Activated naive CD4-positive, alpha-beta T cell treated with anti-CD3 and anti-CD28 coated beads, Interleukin-2, amount 10 ng/mL, durations not matched to agents 7 days and 5 days (primary cell): ENCODE data around the gene G6PC1.
"Not testable (repeated sequence)": the region's sequence is repeated elsewhere in the genome, so short reads cannot be mapped to it uniquely, and the experiment has no call there.

Source experiments
- CTCF ChIA-PET: fragments of 350-600 bp; sonication (Branson Sonifier 250); formaldehyde crosslinking; loops from one replicate; lab custom pipeline; 2021; ENCODE audit warnings: antibody characterized with exemption; lab: Charles Lee
- DNase-seq: peaks from one replicate; pipeline ENCODE4 v3.0.0-alpha.2; 2020
- H3K27ac Mint-ChIP-seq: one replicate; pipeline ENCODE4 v1.8.0; 2021; ENCODE audit warnings: mild to moderate bottlenecking, moderate library complexity, mixed read lengths
- H3K27me3 Mint-ChIP-seq: one replicate; pipeline ENCODE4 v1.8.0; 2021; ENCODE audit warnings: mild to moderate bottlenecking, mixed read lengths
- H3K36me3 Mint-ChIP-seq: one replicate; pipeline ENCODE4 v1.8.0; 2021; ENCODE audit warnings: mixed read lengths
- H3K4me1 Mint-ChIP-seq: one replicate; pipeline ENCODE4 v1.8.0; 2021; ENCODE audit warnings: mixed read lengths
- H3K4me3 Mint-ChIP-seq: one replicate; pipeline ENCODE4 v1.8.0; 2021; ENCODE audit warnings: mild to moderate bottlenecking, moderate library complexity, mixed read lengths
- H3K9me3 Mint-ChIP-seq: one replicate; pipeline ENCODE4 v1.8.0; 2021; ENCODE audit warnings: mixed read lengths

G6PC1 gene

GRCh38 chr17:42906772-42907446 lies 6.3 kb downstream of the G6PC1 start:
- Mint-ChIP-seq H3K27me3 (peaks cover 20% of the 10 kb centered on the region), H3K4me3 (no peak overlapping the region), H3K4me1 (no peaks in the 10 kb centered on the region), H3K27ac (no peak overlapping the region), H3K36me3 (no peaks in the 10 kb centered on the region), H3K9me3 (no peaks in the 10 kb centered on the region)
- no peak for DNase-seq
- CTCF ChIA-PET = no interaction called here

GRCh38 chr17:42908872-42909700 lies 8.5 kb downstream of the G6PC1 start:
- CTCF ChIA-PET = no interaction called here
- H3K27me3 Mint-ChIP-seq = peaks cover 25% of the 10 kb centered on the region
- no peaks in the 10 kb centered on the region for H3K36me3 Mint-ChIP-seq
- no peak overlapping the region for H3K27ac Mint-ChIP-seq
- DNase-seq = no peak
- H3K4me3 Mint-ChIP-seq = no peak overlapping the region
- no peaks in the 10 kb centered on the region for H3K9me3 Mint-ChIP-seq
- H3K4me1 Mint-ChIP-seq = no peaks in the 10 kb centered on the region

GRCh38 chr17:42913522-42913921 lies 12.9 kb downstream of the G6PC1 start:
- DNase-seq = no peak
- no peaks in the 10 kb centered on the region for H3K36me3 Mint-ChIP-seq
- H3K27ac Mint-ChIP-seq = no peak overlapping the region
- CTCF ChIA-PET = interaction anchor here (0.9 kb wide), 1 partner anchor 9 kb away, joined by 4 read pairs; no protein-coding TSS in a partner anchor
- no peaks in the 10 kb centered on the region for H3K4me1 Mint-ChIP-seq
- peaks cover 23% of the 10 kb centered on the region for H3K27me3 Mint-ChIP-seq
- no peaks in the 10 kb centered on the region for H3K9me3 Mint-ChIP-seq
- no peak overlapping the region for H3K4me3 Mint-ChIP-seq

GRCh38 chr17:42913981-42914617 lies 13.5 kb downstream of the G6PC1 start:
- H3K27me3 Mint-ChIP-seq = peaks cover 24% of the 10 kb centered on the region
- no peaks in the 10 kb centered on the region for H3K9me3 Mint-ChIP-seq
- DNase-seq = no peak
- no peak overlapping the region for H3K27ac Mint-ChIP-seq
- no peaks in the 10 kb centered on the region for H3K36me3 Mint-ChIP-seq
- no peaks in the 10 kb centered on the region for H3K4me1 Mint-ChIP-seq
- CTCF ChIA-PET = interaction anchor here (0.9 kb wide), 1 partner anchor 9 kb away, joined by 4 read pairs; no protein-coding TSS in a partner anchor
- H3K4me3 Mint-ChIP-seq = no peak overlapping the region

GRCh38 chr17:42915288-42915687 lies 14.7 kb downstream of the G6PC1 start:
- H3K4me1 Mint-ChIP-seq, CTCF ChIA-PET, H3K4me3 Mint-ChIP-seq, H3K9me3 Mint-ChIP-seq, H3K36me3 Mint-ChIP-seq, H3K27ac Mint-ChIP-seq, DNase-seq: not testable (repeated sequence)
- peaks cover 36% of the 10 kb centered on the region for H3K27me3 Mint-ChIP-seq

GRCh38 chr17:42916388-42917235 lies 16.0 kb downstream of the G6PC1 start:
- H3K4me1 Mint-ChIP-seq, H3K9me3 Mint-ChIP-seq, DNase-seq, CTCF ChIA-PET, H3K36me3 Mint-ChIP-seq, H3K27ac Mint-ChIP-seq, H3K4me3 Mint-ChIP-seq: not testable (repeated sequence)
- peaks cover 37% of the 10 kb centered on the region for H3K27me3 Mint-ChIP-seq

GRCh38 chr17:42917236-42917603 lies 16.6 kb downstream of the G6PC1 start:
- H3K36me3 Mint-ChIP-seq = no peaks in the 10 kb centered on the region
- CTCF ChIA-PET = interaction anchor here (1.7 kb wide), 1 partner anchor 11 kb away, joined by 6 read pairs; no protein-coding TSS in a partner anchor

GRCh38 chr17:42918902-42919521 lies 18.4 kb downstream of the G6PC1 start:
- no peak overlapping the region for H3K27ac Mint-ChIP-seq
- no peak overlapping the region for H3K4me3 Mint-ChIP-seq
- CTCF ChIA-PET = interaction anchor here (1.7 kb wide), 2 partner anchors 9 to 10 kb away, joined by 6 read pairs; no protein-coding TSS in a partner anchor
- peaks cover 32% of the 10 kb centered on the region for H3K27me3 Mint-ChIP-seq
- no peaks in the 10 kb centered on the region for H3K4me1 Mint-ChIP-seq
- no peaks in the 10 kb centered on the region for H3K36me3 Mint-ChIP-seq
- no peaks in the 10 kb centered on the region for H3K9me3 Mint-ChIP-seq
- DNase-seq = no peak

More at GRCh38 chr17:42917236-42917603, 16.6 kb downstream of the G6PC1 start:
- Mint-ChIP-seq H3K27ac (no peak overlapping the region), H3K4me3 (no peak overlapping the region), H3K4me1 (no peaks in the 10 kb centered on the region), H3K9me3 (no peaks in the 10 kb centered on the region), H3K27me3 (peaks cover 41% of the 10 kb centered on the region)
- no peak for DNase-seq

- H3K9me3 Mint-ChIP-seq, H3K27ac Mint-ChIP-seq, H3K36me3 Mint-ChIP-seq, DNase-seq, H3K4me3 Mint-ChIP-seq, H3K4me1 Mint-ChIP-seq: not testable (repeated sequence)
- peaks cover 32% of the 10 kb centered on the region for H3K27me3 Mint-ChIP-seq
- CTCF ChIA-PET = interaction anchor here (1.7 kb wide), 1 partner anchor 9 kb away, joined by 6 read pairs; no protein-coding TSS in a partner anchor
Measured at GRCh38 chr17:42919522-42920077, 19.0 kb downstream of the G6PC1 start.

GRCh38 chr17:42920106-42920900 lies 19.7 kb downstream of the G6PC1 start:
- Mint-ChIP-seq H3K4me3 (no peak overlapping the region), H3K9me3 (no peaks in the 10 kb centered on the region), H3K27ac (no peak overlapping the region), H3K36me3 (no peaks in the 10 kb centered on the region), H3K27me3 (peaks cover 36% of the 10 kb centered on the region), H3K4me1 (no peaks in the 10 kb centered on the region)
- no peak for DNase-seq
- CTCF ChIA-PET = interaction anchor here (1.7 kb wide), 1 partner anchor 8 kb away, joined by 6 read pairs; no protein-coding TSS in a partner anchor

GRCh38 chr17:42920922-42921321 lies 20.3 kb downstream of the G6PC1 start:
- no peak for DNase-seq
- Mint-ChIP-seq H3K9me3 (no peaks in the 10 kb centered on the region), H3K4me3 (no peak overlapping the region), H3K36me3 (no peaks in the 10 kb centered on the region), H3K4me1 (no peaks in the 10 kb centered on the region), H3K27ac (no peak overlapping the region), H3K27me3 (peaks cover 36% of the 10 kb centered on the region)
- CTCF ChIA-PET = interaction anchor here (1.7 kb wide), 1 partner anchor 8 kb away, joined by 6 read pairs; no protein-coding TSS in a partner anchor

- Mint-ChIP-seq H3K36me3 (no peaks in the 10 kb centered on the region), H3K27ac (no peak overlapping the region), H3K9me3 (no peaks in the 10 kb centered on the region), H3K27me3 (peaks cover 32% of the 10 kb centered on the region), H3K4me1 (no peaks in the 10 kb centered on the region), H3K4me3 (no peak overlapping the region)
- no peak for DNase-seq
- CTCF ChIA-PET = interaction anchor here (0.9 kb wide), 1 partner anchor 9 kb away, joined by 4 read pairs; no protein-coding TSS in a partner anchor
Measured at GRCh38 chr17:42922294-42922693, 21.7 kb downstream of the G6PC1 start.
